ENCODE results near the gene ISCU. TPM values are rescaled to one million over a fixed set of nuclear protein-coding genes. Genes with fewer than 3 reads are reported as not detected.

ISCU gene
- total RNA-seq, 4 donors from 2014 or later: 229 to 512 (median 248) TPM

DNA sequence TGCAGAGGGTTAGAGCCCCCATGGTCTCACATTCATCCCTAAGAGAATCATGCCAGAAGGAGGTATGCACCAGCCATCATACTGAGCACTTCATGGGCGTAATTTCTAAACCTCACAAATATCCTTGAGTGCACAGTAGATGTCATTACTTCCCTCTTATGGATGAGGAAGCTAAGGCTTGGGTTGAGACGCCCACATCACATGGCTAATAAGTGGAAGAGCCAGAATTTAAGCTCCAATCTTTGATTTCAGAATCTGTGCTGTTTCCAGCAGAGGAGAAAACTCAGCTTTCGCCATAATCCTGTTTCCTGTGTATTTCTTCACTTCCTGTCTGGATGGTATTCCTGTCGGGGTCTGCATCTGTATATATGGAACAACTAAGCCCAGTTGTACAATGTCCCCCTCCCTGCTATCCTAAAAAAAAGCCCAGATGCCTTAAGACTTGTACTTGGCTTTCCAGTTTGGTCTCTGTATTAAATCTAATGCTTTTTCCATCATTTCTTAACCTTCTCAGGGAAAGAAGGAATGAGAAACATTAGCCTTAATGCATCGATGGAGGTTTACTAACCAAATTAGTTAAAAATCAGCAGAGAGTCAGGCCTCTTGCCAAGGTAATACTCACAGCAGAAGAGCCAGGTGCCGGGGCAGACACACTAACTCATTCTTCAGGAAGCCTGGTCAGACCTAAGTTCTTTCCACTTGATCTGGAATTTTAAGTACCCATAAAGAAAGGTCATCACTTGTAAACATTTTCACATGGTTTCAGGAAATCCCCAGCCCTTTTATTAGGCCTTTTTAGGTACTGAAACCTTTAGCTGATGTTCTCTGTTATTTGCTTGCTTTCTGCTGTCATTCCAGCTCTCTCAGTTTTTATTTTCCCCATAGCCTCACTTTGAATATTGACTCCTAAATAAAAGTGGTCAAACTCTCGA is 5.3 kb downstream of the ISCU start:
- Histone ChIP-seq H3K9me3 (no peaks in the 10 kb centered on the region), H3K27me3 (no peaks in the 10 kb centered on the region), H3K36me3 (peaks cover 34 to 41% of the 10 kb centered on the region in 2 donors), H3K4me3 (replicated peaks in 1 of 3) (no peak overlapping the region), H3K4me1 (peaks cover 13 to 43% of the 10 kb centered on the region in 2 donors), H3K27ac (peak overlapping the region; percentile 41 to 60 (median 42))
- WGBS, 2 donors: 61 to 65% methylated on average over 7 of the region's 7 CpGs
- intact Hi-C loops (cut with DNase I): loop anchor here (2.0 to 10.0 kb wide), 2 partner anchors 51 to 237 kb away; no protein-coding TSS in a partner anchor
- TF ChIP-seq POLR2A (IDR thresholded peaks at IDR 0.05) (no peak), CTCF (IDR thresholded peaks at IDR 0.05) (no peak)
- DNase-seq: peak; percentile 48 to 57

DNA sequence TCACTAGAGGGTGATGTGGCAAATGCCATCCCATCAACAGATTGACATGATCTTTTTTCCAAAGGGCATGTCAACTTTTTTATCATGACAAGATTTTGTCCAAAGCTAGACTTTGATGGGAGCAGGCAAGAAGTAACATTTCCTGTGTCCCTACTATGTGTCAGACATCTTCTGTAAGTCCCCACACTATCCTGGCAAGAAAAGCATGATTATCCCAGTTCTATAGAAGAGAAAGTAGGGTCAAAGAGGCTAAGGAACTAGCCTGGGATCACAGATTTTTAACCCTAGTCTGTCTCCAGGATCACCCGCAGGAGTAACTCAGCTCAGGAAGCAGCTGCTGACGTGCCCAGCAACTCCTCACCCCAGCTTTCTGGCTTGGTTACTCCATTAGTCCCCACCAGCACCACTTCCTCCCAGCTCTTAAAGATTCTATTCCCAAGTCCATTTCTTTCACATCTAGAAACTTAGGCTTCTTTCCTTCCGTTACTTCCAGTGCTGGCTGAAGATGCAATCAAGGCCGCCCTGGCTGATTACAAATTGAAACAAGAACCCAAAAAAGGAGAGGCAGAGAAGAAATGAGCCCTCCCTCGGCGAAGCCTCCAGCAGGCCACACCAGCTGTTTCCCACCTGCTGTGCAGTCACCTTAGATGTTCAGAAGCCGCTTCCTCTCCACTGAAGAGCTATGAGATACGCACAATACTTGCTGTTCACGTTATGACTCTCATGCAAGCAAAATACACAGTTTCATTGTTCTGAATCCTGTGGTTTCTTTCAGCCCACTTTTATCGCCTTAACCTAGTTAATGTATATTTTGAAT is 6.2 kb downstream of the ISCU start:
- 85 to 88% methylated on average over 10 of the region's 10 CpGs for WGBS, 2 donors
- Histone ChIP-seq H3K4me3 (replicated peaks in 1 of 3) (no peak overlapping the region), H3K27me3 (no peaks in the 10 kb centered on the region), H3K4me1 (peaks cover 8 to 43% of the 10 kb centered on the region in 2 donors), H3K9me3 (no peaks in the 10 kb centered on the region), H3K27ac (peak overlapping the region; percentile 18 to 60 (median 41)), H3K36me3 (peaks cover 34 to 41% of the 10 kb centered on the region in 2 donors)
- DNase-seq: no peak
- intact Hi-C loops (cut with DNase I): loop anchor here (2.0 to 10.0 kb wide), 2 partner anchors 50 to 236 kb away; no protein-coding TSS in a partner anchor
- TF ChIP-seq POLR2A (IDR thresholded peaks at IDR 0.05): no peak
- no peak for TF ChIP-seq CTCF (IDR thresholded peaks at IDR 0.05)

DNA sequence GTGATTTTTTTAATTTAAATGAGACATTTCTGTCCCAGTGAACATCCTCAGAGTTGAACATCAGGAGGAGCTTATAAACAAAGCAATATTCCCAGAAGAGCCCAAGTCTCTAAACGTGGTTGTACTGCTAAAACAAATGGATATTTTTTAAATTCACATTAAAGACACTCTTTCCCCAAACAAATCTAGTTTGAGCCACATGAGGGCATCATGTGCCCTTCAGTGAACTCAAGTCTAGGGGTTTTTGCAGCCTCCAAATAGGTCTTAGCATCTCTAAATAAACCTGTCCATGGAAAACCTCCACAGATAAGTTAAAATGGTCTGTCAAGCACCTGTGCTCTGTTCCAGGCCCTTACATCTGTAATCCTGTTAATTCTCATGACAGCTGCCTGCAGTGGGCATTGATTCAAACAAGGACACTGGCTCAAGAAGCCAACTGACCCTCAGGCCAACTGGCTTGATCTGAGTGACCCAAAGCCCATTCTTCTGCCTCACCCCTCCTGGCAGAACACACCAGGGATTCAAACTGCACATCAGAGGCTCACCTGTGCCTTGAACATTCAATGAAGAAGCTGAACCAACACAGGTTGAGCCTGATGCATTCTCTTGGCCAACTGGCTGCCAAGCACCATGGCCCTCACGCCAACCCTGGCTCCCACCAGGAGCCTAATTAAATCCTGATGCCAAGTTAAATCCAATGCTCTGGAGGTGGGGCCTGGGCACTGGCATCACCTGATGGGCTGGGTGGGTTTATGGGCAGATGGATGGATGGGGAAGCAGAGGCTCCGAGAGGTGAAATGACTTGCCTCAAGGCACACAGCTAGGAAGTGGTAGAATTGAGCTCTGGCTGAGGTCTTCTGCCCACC is 8.6 kb downstream of the ISCU start:
- no peaks in the 10 kb centered on the region for H3K27me3 ChIP-seq
- H3K36me3 ChIP-seq: peaks cover 24 to 38% of the 10 kb centered on the region in 2 donors
- intact Hi-C loops (cut with DNase I): no loop called here
- H3K4me1 ChIP-seq: peaks cover 4 to 32% of the 10 kb centered on the region in 2 donors
- 67 to 71% methylated on average over 3 of the region's 3 CpGs for WGBS, 2 donors
- no peak for TF ChIP-seq POLR2A (IDR thresholded peaks at IDR 0.05)
- TF ChIP-seq CTCF (IDR thresholded peaks at IDR 0.05): peak in 3 of 6 experiments; percentile 12 to 22 (median 21)
- H3K27ac ChIP-seq: no peak overlapping the region
- H3K9me3 ChIP-seq: no peaks in the 10 kb centered on the region
- DNase-seq: no peak
- H3K4me3 ChIP-seq (replicated peaks in 1 of 3): no peak overlapping the region

GRCh38 chr12:108571609-108572165 is 9.3 kb downstream of the ISCU start:
- Histone ChIP-seq H3K9me3 (no peaks in the 10 kb centered on the region), H3K4me1 (peaks cover 0 to 25% of the 10 kb centered on the region in 2 donors), H3K36me3 (peaks cover 24 to 32% of the 10 kb centered on the region in 2 donors), H3K4me3 (replicated peaks in 1 of 3) (no peak overlapping the region), H3K27me3 (no peaks in the 10 kb centered on the region), H3K27ac (no peak overlapping the region)
- peak; percentile 32 to 52 for DNase-seq
- TF ChIP-seq POLR2A (IDR thresholded peaks at IDR 0.05) (no peak), CTCF (IDR thresholded peaks at IDR 0.05) (no peak)
- intact Hi-C loops (cut with DNase I): no loop called here
- WGBS, 2 donors: 55 to 80% methylated on average over 8 of the region's 8 CpGs

All from thyroid gland (tissue), 4 donors.